ENCODE data around the gene RHOBTB3. TPM values are rescaled to one million over a fixed set of nuclear protein-coding genes. Genes with fewer than 3 reads are reported as not detected.

Gene RHOBTB3
- total RNA-seq, 1 experiment from 2014 or later: 6.8 TPM

DNA sequence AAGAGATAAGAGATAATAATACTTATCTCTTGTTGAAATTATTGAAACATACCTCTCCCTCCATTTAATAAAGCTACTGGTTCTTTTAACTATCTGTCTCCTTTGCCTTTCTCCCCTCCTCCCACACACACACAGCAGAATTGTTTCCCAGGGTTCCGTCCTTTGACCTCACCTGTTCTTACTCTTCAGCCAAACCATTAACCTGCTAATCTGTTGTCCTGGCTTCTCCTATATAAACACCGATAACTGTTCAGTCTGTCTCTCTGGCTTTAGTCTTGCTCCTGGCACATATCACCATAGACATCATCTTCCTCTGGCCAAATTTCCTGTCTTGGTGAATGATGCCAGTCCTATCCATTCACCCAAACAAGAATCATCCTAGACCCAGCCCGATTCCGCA is 7.7 kb downstream of the RHOBTB3 start:
- Histone ChIP-seq H3K79me1 (ENCODE audit: insufficient read depth, low read depth, low read length, poor library complexity, severe bottlenecking) (no peaks in the 10 kb centered on the region), H3K4ac (ENCODE audit: low read depth, low read length) (no peak overlapping the region), H3K4me2 (ENCODE audit: insufficient read depth, insufficient read length, low read length) (no peak overlapping the region), H4K20me1 (ENCODE audit: control insufficient read depth, insufficient read depth, insufficient read length) (no peaks in the 10 kb centered on the region), H2BK120ac (ENCODE audit: low read depth, low read length, poor library complexity, severe bottlenecking) (no peak overlapping the region), H2BK20ac (ENCODE audit: low read depth, low read length, poor library complexity, severe bottlenecking) (no peak overlapping the region), H3K18ac (ENCODE audit: insufficient read length, low read depth, low read length) (no peak overlapping the region), H2AK5ac (ENCODE audit: insufficient read length, low read length) (no peak overlapping the region), H2BK12ac (ENCODE audit: insufficient read length, low read depth, low read length) (no peak overlapping the region), H3K9ac (ENCODE audit: extremely low read depth, insufficient read length, low read length) (no peak overlapping the region), H4K91ac (ENCODE audit: insufficient read length, low read depth, low read length) (no peak overlapping the region), H3T11ph (ENCODE audit: low read length) (no peak overlapping the region), H4K8ac (replicated peaks; ENCODE audit: insufficient read length, low read depth, low read length) (no peak overlapping the region), H3K23me2 (ENCODE audit: insufficient read length, low read depth, low read length, poor library complexity, severe bottlenecking) (no peaks in the 10 kb centered on the region), H3K4me1 (ENCODE audit: insufficient read depth, low read length) (no peaks in the 10 kb centered on the region), H3K79me2 (ENCODE audit: insufficient read depth, low read length) (no peaks in the 10 kb centered on the region), H4K5ac (ENCODE audit: insufficient read length, low read depth, low read length) (no peak overlapping the region), H3K14ac (ENCODE audit: insufficient read depth, low read length) (no peak overlapping the region), H3K27me3 (ENCODE audit: insufficient read depth, low read length) (no peaks in the 10 kb centered on the region), H2AFZ (ENCODE audit: low read length) (no peak overlapping the region), H3K9me3 (ENCODE audit: control insufficient read depth, low read depth, low read length) (no peaks in the 10 kb centered on the region), H3K27ac (ENCODE audit: insufficient read length, low read depth, low read length) (no peak overlapping the region), H3K23ac (ENCODE audit: insufficient read length, low read depth, low read length) (no peak overlapping the region), H3K56ac (ENCODE audit: insufficient read length, low read depth, low read length) (no peak overlapping the region), H2BK15ac (ENCODE audit: low read depth, low read length) (no peak overlapping the region), H2BK5ac (ENCODE audit: insufficient read length, low read length) (no peak overlapping the region)
- Mint-ChIP-seq H3K27me3 (ENCODE audit: low read depth) (peaks cover 17% of the 10 kb centered on the region), H3K4me3 (no peak overlapping the region), H3K27ac (no peak overlapping the region), H3K9me3 (no peaks in the 10 kb centered on the region), H3K4me1 (peaks cover 0 to 3% of the 10 kb centered on the region in 2 experiments; a peak in 1 of 4 replicates), H3K36me3 (ENCODE audit: insufficient read depth in 1 of 3, low read depth in 3 of 3) (no peaks in the 10 kb centered on the region)
- TF ChIP-seq, protein P1, sequence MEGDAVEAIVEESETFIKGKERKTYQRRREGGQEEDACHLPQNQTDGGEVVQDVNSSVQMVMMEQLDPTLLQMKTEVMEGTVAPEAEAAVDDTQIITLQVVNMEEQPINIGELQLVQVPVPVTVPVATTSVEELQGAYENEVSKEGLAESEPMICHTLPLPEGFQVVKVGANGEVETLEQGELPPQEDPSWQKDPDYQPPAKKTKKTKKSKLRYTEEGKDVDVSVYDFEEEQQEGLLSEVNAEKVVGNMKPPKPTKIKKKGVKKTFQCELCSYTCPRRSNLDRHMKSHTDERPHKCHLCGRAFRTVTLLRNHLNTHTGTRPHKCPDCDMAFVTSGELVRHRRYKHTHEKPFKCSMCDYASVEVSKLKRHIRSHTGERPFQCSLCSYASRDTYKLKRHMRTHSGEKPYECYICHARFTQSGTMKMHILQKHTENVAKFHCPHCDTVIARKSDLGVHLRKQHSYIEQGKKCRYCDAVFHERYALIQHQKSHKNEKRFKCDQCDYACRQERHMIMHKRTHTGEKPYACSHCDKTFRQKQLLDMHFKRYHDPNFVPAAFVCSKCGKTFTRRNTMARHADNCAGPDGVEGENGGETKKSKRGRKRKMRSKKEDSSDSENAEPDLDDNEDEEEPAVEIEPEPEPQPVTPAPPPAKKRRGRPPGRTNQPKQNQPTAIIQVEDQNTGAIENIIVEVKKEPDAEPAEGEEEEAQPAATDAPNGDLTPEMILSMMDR (conservative IDR thresholded peaks at IDR 0.05): no peak
- no peak for DNase-seq
- no CpG with 5 or more reads among the region's 4 CpGs for WGBS (ENCODE audit: extremely low coverage, insufficient read length, low lambda C conversion rate)
